NT2/D1 (cell line): ENCODE data around the gene LPGAT1.

ENCODE experiments used
- DNase-seq: peaks from one replicate; pipeline ENCODE4 v3.0.0-alpha.2; 2011; ENCODE audit warnings: low read depth, low spot score
- H3K27me3 ChIP-seq: 2 replicates; pipeline ENCODE4 v1.6.0; 2011; ENCODE audit warnings: mild to moderate bottlenecking; ENCODE audit not compliant: insufficient read length, insufficient read depth
- H3K36me3 ChIP-seq: 2 replicates; pipeline ENCODE4 v1.6.1; 2011; ENCODE audit warnings: mild to moderate bottlenecking, low read length, mixed read lengths; ENCODE audit not compliant: insufficient read depth, insufficient read length
- H3K4me1 ChIP-seq: 2 replicates; pipeline ENCODE4 v1.5.1; 2011; ENCODE audit not compliant: insufficient read depth, insufficient read length
- H3K4me3 ChIP-seq: 2 replicates; pipeline ENCODE4 v1.5.1; 2011; ENCODE audit warnings: low read depth; ENCODE audit not compliant: insufficient read length
- H3K9ac ChIP-seq: 2 replicates; pipeline ENCODE4 v1.6.0; 2011; ENCODE audit warnings: low read depth; ENCODE audit not compliant: insufficient read length
- H3K9me3 ChIP-seq: 2 replicates; pipeline ENCODE4 v1.5.1; 2011; ENCODE audit warnings: mild to moderate bottlenecking, low read length; ENCODE audit not compliant: insufficient read depth
- SUZ12 ChIP-seq: IDR thresholded peaks from 2 replicates; pipeline ENCODE4 v1.6.1; 2011; ENCODE audit not compliant: insufficient read length, insufficient read depth; ENCODE audit errors: extremely low read depth
- YY1 ChIP-seq: IDR thresholded peaks from 2 replicates; pipeline ENCODE4 v1.6.1; 2011; ENCODE audit not compliant: insufficient read length, insufficient read depth
- ZNF274 ChIP-seq: IDR thresholded peaks from 2 replicates; pipeline ENCODE4 v1.6.1; 2011; ENCODE audit warnings: mild to moderate bottlenecking, low read depth, low read length

The LPGAT1 gene

GRCh38 chr1:211715971-211716370 lies 114.6 kb downstream of the LPGAT1 start:
- no peak overlapping the region for H3K9ac ChIP-seq
- H3K27me3 ChIP-seq: no peaks in the 10 kb centered on the region
- no peak for DNase-seq
- H3K9me3 ChIP-seq: no peaks in the 10 kb centered on the region
- H3K4me1 ChIP-seq: peaks cover 4% of the 10 kb centered on the region
- no peaks in the 10 kb centered on the region for H3K36me3 ChIP-seq
- no peak for TF ChIP-seq ZNF274
- no peak for TF ChIP-seq YY1
- TF ChIP-seq SUZ12: no peak
- H3K4me3 ChIP-seq: no peak overlapping the region

GRCh38 chr1:211714154-211714553 lies 116.4 kb downstream of the LPGAT1 start:
- no peak overlapping the region for H3K4me3 ChIP-seq
- no peak for DNase-seq
- H3K9ac ChIP-seq: no peak overlapping the region
- H3K27me3 ChIP-seq: no peaks in the 10 kb centered on the region
- H3K36me3 ChIP-seq: no peaks in the 10 kb centered on the region
- H3K4me1 ChIP-seq: peaks cover 4% of the 10 kb centered on the region
- TF ChIP-seq YY1 (no peak), ZNF274 (no peak), SUZ12 (no peak)
- no peaks in the 10 kb centered on the region for H3K9me3 ChIP-seq

- Histone ChIP-seq H3K9me3 (no peaks in the 10 kb centered on the region), H3K4me1 (peaks cover 4% of the 10 kb centered on the region), H3K9ac (no peak overlapping the region), H3K36me3 (no peaks in the 10 kb centered on the region), H3K27me3 (no peaks in the 10 kb centered on the region), H3K4me3 (no peak overlapping the region)
- DNase-seq: no peak
- TF ChIP-seq YY1 (no peak), SUZ12 (no peak), ZNF274 (no peak)
Observed at GRCh38 chr1:211713231-211713630, 117.3 kb downstream of the LPGAT1 start.

- DNase-seq: no peak
- Histone ChIP-seq H3K9ac (no peak overlapping the region), H3K4me1 (peaks cover 4% of the 10 kb centered on the region), H3K4me3 (no peak overlapping the region), H3K9me3 (no peaks in the 10 kb centered on the region), H3K36me3 (no peaks in the 10 kb centered on the region), H3K27me3 (no peaks in the 10 kb centered on the region)
- TF ChIP-seq ZNF274 (no peak), SUZ12 (no peak)
Observed at GRCh38 chr1:211711315-211711705, 119.3 kb downstream of the LPGAT1 start.

GRCh38 chr1:211710566-211711314 lies 119.8 kb downstream of the LPGAT1 start:
- TF ChIP-seq ZNF274 (no peak), YY1 (no peak), SUZ12 (no peak)
- Histone ChIP-seq H3K9me3 (no peaks in the 10 kb centered on the region), H3K4me1 (no peaks in the 10 kb centered on the region), H3K36me3 (no peaks in the 10 kb centered on the region), H3K27me3 (no peaks in the 10 kb centered on the region), H3K4me3 (no peak overlapping the region), H3K9ac (no peak overlapping the region)
- no peak for DNase-seq

- H3K9ac ChIP-seq: no peak overlapping the region
- no peaks in the 10 kb centered on the region for H3K36me3 ChIP-seq
- peaks cover 1% of the 10 kb centered on the region for H3K4me1 ChIP-seq
- no peaks in the 10 kb centered on the region for H3K9me3 ChIP-seq
- DNase-seq: no peak
- H3K27me3 ChIP-seq: no peaks in the 10 kb centered on the region
- no peak for TF ChIP-seq ZNF274
- TF ChIP-seq YY1: no peak
- no peak for TF ChIP-seq SUZ12
- H3K4me3 ChIP-seq: no peak overlapping the region
Observed at GRCh38 chr1:211708926-211709325, 121.6 kb downstream of the LPGAT1 start.

- Histone ChIP-seq H3K36me3 (no peaks in the 10 kb centered on the region), H3K9ac (no peak overlapping the region), H3K27me3 (no peaks in the 10 kb centered on the region), H3K4me3 (no peak overlapping the region), H3K9me3 (no peaks in the 10 kb centered on the region), H3K4me1 (peaks cover 6% of the 10 kb centered on the region)
- DNase-seq: no peak
- TF ChIP-seq SUZ12: no peak
- no peak for TF ChIP-seq ZNF274
- no peak for TF ChIP-seq YY1
Observed at GRCh38 chr1:211708006-211708405, 122.6 kb downstream of the LPGAT1 start.
